Thymus (tissue), 11 donors: ENCODE data around the gene SLK. TPM values are rescaled to one million over a fixed set of nuclear protein-coding genes. Genes with fewer than 3 reads are reported as not detected.

Experiments used
- DNase-seq, 9 donors: peaks; one replicate each; pipeline ENCODE4 v3.0.0-alpha.2; 2013; ENCODE audit warnings: low spot score in 9 of 9, low read depth in 6 of 9, missing footprints in 1 of 9
- H3K27ac ChIP-seq, 2 donors: one replicate each; pipeline ENCODE4 v1.5.1; 2013; ENCODE audit warnings: control low read depth in 1 of 2, low read depth in 1 of 2, low read length in 1 of 2, mild to moderate bottlenecking in 1 of 2, moderate library complexity in 1 of 2
- H3K27me3 ChIP-seq, 2 donors: one replicate each; pipeline ENCODE4 v1.5.1; 2013; ENCODE audit warnings: low read length in 1 of 2; ENCODE audit not compliant: control insufficient read depth in 2 of 2, insufficient read depth in 1 of 2
- H3K36me3 ChIP-seq, 2 donors: one replicate each; pipeline ENCODE4 v1.5.1; 2013; ENCODE audit warnings: low read length in 1 of 2, mild to moderate bottlenecking in 1 of 2, moderate library complexity in 1 of 2; ENCODE audit not compliant: control insufficient read depth in 2 of 2, insufficient read depth in 2 of 2
- H3K4me1 ChIP-seq, 2 donors: one replicate each; pipeline ENCODE4 v1.5.1; 2013; ENCODE audit warnings: low read length in 2 of 2; ENCODE audit not compliant: control insufficient read depth in 2 of 2, insufficient read depth in 2 of 2
- H3K4me3 ChIP-seq, 2 donors: one replicate each; pipeline ENCODE4 v1.5.1; 2013; ENCODE audit warnings: low read length in 2 of 2, control low read depth in 1 of 2, mild to moderate bottlenecking in 1 of 2
- H3K9me3 ChIP-seq, 2 donors: one replicate each; pipeline ENCODE4 v1.5.1; 2013; ENCODE audit warnings: low read length in 1 of 2, mild to moderate bottlenecking in 1 of 2; ENCODE audit not compliant: control insufficient read depth in 2 of 2, insufficient read depth in 1 of 2
- WGBS: extraction: QIAGEN DNeasy Blood & Tissue Kit; methylation state at CpG from one replicate; pipeline ENCODE4 v1.1.7; 2013; 5-methylcytosine and 5-hydroxymethylcytosine counted together
- polyA plus RNA-seq: library from polyadenylated mRNA; stranded (reverse); fragments of 200-250 nt; gene quantifications from one replicate; pipeline ENCODE4 v1.2.3, GENCODE V29; 2013
- total RNA-seq: library from RNA; stranded (reverse); fragments of 120-200 nt; gene quantifications from one replicate; pipeline ENCODE4 v1.2.4, GENCODE V29; 2013
- donor health status: healthy.

Gene SLK
- total and polyA plus RNA-seq, 2 donors: 16.9 to 33.5 TPM

- no peaks in the 10 kb centered on the region for H3K27me3 ChIP-seq
- DNase-seq: no peak
- H3K9me3 ChIP-seq: no peaks in the 10 kb centered on the region
- H3K27ac ChIP-seq: no peak overlapping the region
- 97% methylated on average over 2 of the region's 2 CpGs for WGBS
- no peak overlapping the region for H3K4me3 ChIP-seq
- no peaks in the 10 kb centered on the region for H3K4me1 ChIP-seq
- peaks cover 5 to 11% of the 10 kb centered on the region in 2 donors for H3K36me3 ChIP-seq
Observed at GRCh38 chr10:104014176-104014575, 47.2 kb downstream of the SLK start.

GRCh38 chr10:104016661-104017060, 49.7 kb downstream of the SLK start:
- Histone ChIP-seq H3K36me3 (peaks cover 19 to 31% of the 10 kb centered on the region in 2 donors), H3K27ac (no peak overlapping the region), H3K27me3 (no peaks in the 10 kb centered on the region), H3K9me3 (no peaks in the 10 kb centered on the region), H3K4me3 (no peak overlapping the region), H3K4me1 (no peaks in the 10 kb centered on the region)
- no peak for DNase-seq
- 93% methylated on average over 1 of the region's 1 CpG for WGBS

- Histone ChIP-seq H3K27me3 (no peaks in the 10 kb centered on the region), H3K4me1 (no peaks in the 10 kb centered on the region), H3K36me3 (peaks cover 25 to 42% of the 10 kb centered on the region in 2 donors), H3K9me3 (no peaks in the 10 kb centered on the region), H3K4me3 (no peak overlapping the region), H3K27ac (no peak overlapping the region)
- DNase-seq: no peak
- WGBS: 97% methylated on average over 6 of the region's 6 CpGs
Observed at GRCh38 chr10:104018471-104018870, 51.5 kb downstream of the SLK start.

GRCh38 chr10:104020020-104020419, 53.1 kb downstream of the SLK start:
- Histone ChIP-seq H3K27ac (no peak overlapping the region), H3K36me3 (peaks cover 25 to 56% of the 10 kb centered on the region in 2 donors), H3K27me3 (no peaks in the 10 kb centered on the region), H3K4me1 (no peaks in the 10 kb centered on the region), H3K9me3 (no peaks in the 10 kb centered on the region), H3K4me3 (no peak overlapping the region)
- WGBS: 96% methylated on average over 1 of the region's 1 CpG
- no peak for DNase-seq

- Histone ChIP-seq H3K9me3 (no peaks in the 10 kb centered on the region), H3K36me3 (peaks cover 25 to 63% of the 10 kb centered on the region in 2 donors), H3K4me3 (no peak overlapping the region), H3K4me1 (no peaks in the 10 kb centered on the region), H3K27me3 (no peaks in the 10 kb centered on the region), H3K27ac (no peak overlapping the region)
- WGBS: 100% methylated on average over 1 of the region's 1 CpG
- DNase-seq: no peak
Observed at GRCh38 chr10:104021246-104021645, 54.3 kb downstream of the SLK start.

GRCh38 chr10:104022026-104022425, 55.1 kb downstream of the SLK start:
- H3K9me3 ChIP-seq: no peaks in the 10 kb centered on the region
- 98% methylated on average over 5 of the region's 5 CpGs for WGBS

GRCh38 chr10:104025524-104025923, 58.6 kb downstream of the SLK start:
- Histone ChIP-seq H3K4me1 (no peaks in the 10 kb centered on the region), H3K27me3 (no peaks in the 10 kb centered on the region), H3K9me3 (no peaks in the 10 kb centered on the region), H3K27ac (no peak overlapping the region), H3K36me3 (peaks cover 17 to 46% of the 10 kb centered on the region in 2 donors), H3K4me3 (no peak overlapping the region)
- 94% methylated on average over 5 of the region's 5 CpGs for WGBS
- no peak for DNase-seq

More at GRCh38 chr10:104022026-104022425, 55.1 kb downstream of the SLK start:
- Histone ChIP-seq H3K4me1 (no peaks in the 10 kb centered on the region), H3K27ac (no peak overlapping the region), H3K4me3 (no peak overlapping the region), H3K27me3 (no peaks in the 10 kb centered on the region), H3K36me3 (peaks cover 25 to 63% of the 10 kb centered on the region in 2 donors)
- no peak for DNase-seq

- Histone ChIP-seq H3K4me1 (no peaks in the 10 kb centered on the region), H3K27me3 (no peaks in the 10 kb centered on the region), H3K27ac (no peak overlapping the region), H3K9me3 (peaks cover 0 to 2% of the 10 kb centered on the region in 2 donors), H3K36me3 (peaks cover 17 to 41% of the 10 kb centered on the region in 2 donors), H3K4me3 (no peak overlapping the region)
- WGBS: 93% methylated on average over 2 of the region's 2 CpGs
- no peak for DNase-seq
Observed at GRCh38 chr10:104026762-104027161, 59.8 kb downstream of the SLK start.

- Histone ChIP-seq H3K4me1 (no peaks in the 10 kb centered on the region), H3K4me3 (no peak overlapping the region), H3K9me3 (peaks cover 0 to 2% of the 10 kb centered on the region in 2 donors), H3K36me3 (peaks cover 17 to 33% of the 10 kb centered on the region in 2 donors), H3K27ac (peak overlapping the region in 1 of 2 donors; percentile 15), H3K27me3 (no peaks in the 10 kb centered on the region)
- 90% methylated on average over 6 of the region's 6 CpGs for WGBS
- peak in 6 of 9 donors; percentile 1 to 33 (median 11) for DNase-seq
Observed at GRCh38 chr10:104028146-104028545, 61.2 kb downstream of the SLK start.
